Measurements from ENCODE around the gene CCP110.

DNA sequence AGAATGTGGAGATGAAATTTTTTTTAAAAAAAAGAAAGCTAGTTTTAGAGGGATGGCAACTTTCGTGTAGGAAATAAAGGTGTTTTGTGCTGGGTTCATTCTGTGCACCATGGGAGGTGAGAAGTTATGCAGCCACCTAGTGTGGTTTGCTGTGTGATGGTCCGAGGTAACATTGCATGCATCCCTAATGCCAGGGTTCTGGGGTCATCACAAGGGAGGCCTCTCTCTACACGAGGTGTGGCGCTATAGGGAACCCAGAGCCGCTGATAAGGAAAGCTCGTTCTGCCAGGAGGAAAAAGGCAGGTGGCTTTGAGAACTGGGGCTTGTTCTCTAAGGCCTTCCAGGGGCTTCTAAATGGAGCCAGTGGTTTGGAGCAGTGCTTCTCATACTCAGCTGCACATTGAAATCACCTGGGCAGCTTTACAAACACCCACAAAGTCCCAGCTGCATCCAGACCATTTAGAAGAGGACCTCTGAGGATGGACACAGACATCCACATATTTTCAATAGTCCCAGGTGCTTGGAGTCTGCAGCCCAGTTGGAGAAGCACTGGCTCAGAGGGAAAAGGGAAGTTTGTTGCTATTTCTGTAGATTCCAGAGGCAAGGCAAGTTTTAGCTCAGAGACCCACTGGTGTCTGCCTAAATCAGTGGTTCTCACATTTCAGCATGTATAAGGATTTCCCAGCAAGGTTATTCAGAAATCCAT is 75.2 kb downstream of the CCP110 start:
- no peak for TF ChIP-seq CTCF (IDR thresholded peaks at IDR 0.05; ENCODE audit: poor library complexity)
- no peak for TF ChIP-seq EZH2 (IDR thresholded peaks at IDR 0.05; ENCODE audit: borderline replicate concordance)
